Measurements from ENCODE around the gene CKM. TPM values are rescaled to one million over a fixed set of nuclear protein-coding genes. Genes with fewer than 3 reads are reported as not detected.

CKM gene
- total and polyA plus RNA-seq, 2 of the 4 experiments (the other 2 are of a cell fraction), result not detected

GRCh38 chr19:45362291-45362690 lies 39.6 kb upstream of the CKM start:
- Histone ChIP-seq H3K9me3 (ENCODE audit: control insufficient read depth, insufficient read depth, low read length) (no peaks in the 10 kb centered on the region), H3K9me1 (ENCODE audit: insufficient read depth, low read length) (no peaks in the 10 kb centered on the region), H2BK20ac (ENCODE audit: low read depth, low read length) (no peak overlapping the region), H3K14ac (replicated peaks; ENCODE audit: low read depth, low read length) (no peak overlapping the region), H4K20me1 (ENCODE audit: insufficient read depth, low read length) (no peaks in the 10 kb centered on the region), H2AK9ac (replicated peaks; ENCODE audit: low read depth, low read length, poor library complexity) (no peak overlapping the region), H3K4ac (ENCODE audit: low read depth, low read length) (no peak overlapping the region), H3K4me3 (ENCODE audit: insufficient read depth, low read depth, low read length) (no peak overlapping the region), H4K5ac (ENCODE audit: low read depth, low read length) (no peak overlapping the region), H3K36me3 (ENCODE audit: control insufficient read depth, insufficient read depth, low read length) (peaks cover 36% of the 10 kb centered on the region), H4K91ac (ENCODE audit: insufficient read depth, low read depth, low read length) (no peak overlapping the region), H2BK15ac (ENCODE audit: low read depth, low read length) (no peak overlapping the region), H3K4me2 (ENCODE audit: low read depth, low read length) (no peak overlapping the region), H3K9ac (ENCODE audit: low read depth, low read length) (no peak overlapping the region), H3K27ac (ENCODE audit: insufficient read depth, low read length) (no peak overlapping the region), H3K18ac (ENCODE audit: low read depth, low read length) (no peak overlapping the region), H2BK5ac (ENCODE audit: low read depth, low read length, poor library complexity, severe bottlenecking) (no peak overlapping the region), H3K79me1 (ENCODE audit: low read depth in 1 of 2, low read length in 2 of 2) (peaks cover 7 to 14% of the 10 kb centered on the region in 2 experiments), H3K4me1 (ENCODE audit: control insufficient read depth, insufficient read depth, low read length) (no peaks in the 10 kb centered on the region), H4K8ac (ENCODE audit: low read depth in 2 of 2, low read length in 2 of 2) (no peak overlapping the region), H3K23ac (ENCODE audit: low read depth, low read length) (no peak overlapping the region), H3K27me3 (ENCODE audit: control insufficient read depth, insufficient read depth, low read length) (no peaks in the 10 kb centered on the region), H2AFZ (replicated peaks; ENCODE audit: low read length, poor library complexity) (no peak overlapping the region), H2BK120ac (ENCODE audit: low read depth, low read length) (no peak overlapping the region), H3K56ac (ENCODE audit: extremely low read depth, insufficient read depth, low read length) (no peak overlapping the region), H2AK5ac (ENCODE audit: low read depth, low read length) (no peak overlapping the region)
- ChIA-PET CTCF (no interaction called here), POLR2A (ENCODE audit: unreplicated experiment) (no interaction called here)
- TF ChIP-seq RFX5 (IDR thresholded peaks at IDR 0.05; ENCODE audit: low read depth, low read length), result no peak
- no peak for TF ChIP-seq MXI1 (IDR thresholded peaks at IDR 0.05; ENCODE audit: borderline replicate concordance, low read depth, low read length)
- no peak for TF ChIP-seq CEBPB (IDR thresholded peaks at IDR 0.05; ENCODE audit: low read depth, low read length)
- TF ChIP-seq MAFK (IDR thresholded peaks at IDR 0.05; ENCODE audit: low read depth, low read length), result no peak
- TF ChIP-seq NFE2L2 (IDR thresholded peaks at IDR 0.05; ENCODE audit: low read depth, low read length), result no peak
- no peak for TF ChIP-seq POLR2A (IDR thresholded peaks at IDR 0.05; ENCODE audit: low read depth, low read length)
- no peak for TF ChIP-seq BHLHE40 (IDR thresholded peaks at IDR 0.05; ENCODE audit: low read depth, low read length)
- TF ChIP-seq RAD21 (IDR thresholded peaks at IDR 0.05; ENCODE audit: low read length), result no peak
- no peak for TF ChIP-seq SMC3 (IDR thresholded peaks at IDR 0.05; ENCODE audit: low read depth, low read length)
- no peak for TF ChIP-seq FOS (IDR thresholded peaks at IDR 0.05; ENCODE audit: low read depth, low read length)
- TF ChIP-seq, protein P1, sequence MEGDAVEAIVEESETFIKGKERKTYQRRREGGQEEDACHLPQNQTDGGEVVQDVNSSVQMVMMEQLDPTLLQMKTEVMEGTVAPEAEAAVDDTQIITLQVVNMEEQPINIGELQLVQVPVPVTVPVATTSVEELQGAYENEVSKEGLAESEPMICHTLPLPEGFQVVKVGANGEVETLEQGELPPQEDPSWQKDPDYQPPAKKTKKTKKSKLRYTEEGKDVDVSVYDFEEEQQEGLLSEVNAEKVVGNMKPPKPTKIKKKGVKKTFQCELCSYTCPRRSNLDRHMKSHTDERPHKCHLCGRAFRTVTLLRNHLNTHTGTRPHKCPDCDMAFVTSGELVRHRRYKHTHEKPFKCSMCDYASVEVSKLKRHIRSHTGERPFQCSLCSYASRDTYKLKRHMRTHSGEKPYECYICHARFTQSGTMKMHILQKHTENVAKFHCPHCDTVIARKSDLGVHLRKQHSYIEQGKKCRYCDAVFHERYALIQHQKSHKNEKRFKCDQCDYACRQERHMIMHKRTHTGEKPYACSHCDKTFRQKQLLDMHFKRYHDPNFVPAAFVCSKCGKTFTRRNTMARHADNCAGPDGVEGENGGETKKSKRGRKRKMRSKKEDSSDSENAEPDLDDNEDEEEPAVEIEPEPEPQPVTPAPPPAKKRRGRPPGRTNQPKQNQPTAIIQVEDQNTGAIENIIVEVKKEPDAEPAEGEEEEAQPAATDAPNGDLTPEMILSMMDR (conservative IDR thresholded peaks at IDR 0.05; ENCODE audit: low read depth, low read length), result no peak
- TF ChIP-seq, protein P2, sequence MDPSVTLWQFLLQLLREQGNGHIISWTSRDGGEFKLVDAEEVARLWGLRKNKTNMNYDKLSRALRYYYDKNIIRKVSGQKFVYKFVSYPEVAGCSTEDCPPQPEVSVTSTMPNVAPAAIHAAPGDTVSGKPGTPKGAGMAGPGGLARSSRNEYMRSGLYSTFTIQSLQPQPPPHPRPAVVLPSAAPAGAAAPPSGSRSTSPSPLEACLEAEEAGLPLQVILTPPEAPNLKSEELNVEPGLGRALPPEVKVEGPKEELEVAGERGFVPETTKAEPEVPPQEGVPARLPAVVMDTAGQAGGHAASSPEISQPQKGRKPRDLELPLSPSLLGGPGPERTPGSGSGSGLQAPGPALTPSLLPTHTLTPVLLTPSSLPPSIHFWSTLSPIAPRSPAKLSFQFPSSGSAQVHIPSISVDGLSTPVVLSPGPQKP (IDR thresholded peaks at IDR 0.05; ENCODE audit: borderline replicate concordance, low read depth, low read length), result no peak
- no peak for TF ChIP-seq MAZ (IDR thresholded peaks at IDR 0.05; ENCODE audit: borderline replicate concordance, low read depth, low read length)
- no peak for TF ChIP-seq CHD1 (IDR thresholded peaks at IDR 0.05; ENCODE audit: low read depth, low read length)
- no peak for DNase-seq
- in situ Hi-C loops (cut with MboI; ENCODE audit: low sequenced_read_pairs), result no loop called here
- WGBS, 2 experiments (ENCODE audit: extremely low coverage in 2 of 2, insufficient read length in 1 of 2), result 78% methylated on average over 5 of the region's 16 CpGs; no CpG with 5 or more reads in 1 of the 2 experiments
- BruUV-seq (replicated peaks), result no TSS peak
- intact Hi-C loops (cut with micrococcal nuclease), result no loop called here
- dilution Hi-C loops (cut with HindIII; ENCODE audit: low sequenced_read_pairs, unreplicated experiment), result no loop called here
- ATAC-seq (ENCODE audit: low read depth), result no peak

Data from IMR-90 (cell line).